Caki2 (cell line): Measurements from ENCODE around the gene GABRB3. TPM values are rescaled to one million over a fixed set of nuclear protein-coding genes. Genes with fewer than 3 reads are reported as not detected.

Source experiments
- DNase-seq: peaks from one replicate; pipeline ENCODE4 v3.0.0-alpha.2; 2015; ENCODE audit warnings: low read depth
- in situ Hi-C: cut with HindIII; loops from 2 replicates; pipeline ENCODE4 v1.10.0; 2016; ENCODE audit warnings: low sequenced_read_pairs, low pct_unique_long_range_greater_than_20kb, mixed read lengths
- total RNA-seq: library from RNA; depleted of rRNA; stranded (reverse); fragments of >200 nt; shearing (Covaris generic); gene quantifications from 2 replicates; pipeline ENCODE4 v1.2.3, GENCODE V29; 2014; ENCODE audit warnings: low replicate concordance; rRNA removed

Gene GABRB3
- total RNA-seq: 1.3 and 5.3 TPM in 2 replicates

DNA sequence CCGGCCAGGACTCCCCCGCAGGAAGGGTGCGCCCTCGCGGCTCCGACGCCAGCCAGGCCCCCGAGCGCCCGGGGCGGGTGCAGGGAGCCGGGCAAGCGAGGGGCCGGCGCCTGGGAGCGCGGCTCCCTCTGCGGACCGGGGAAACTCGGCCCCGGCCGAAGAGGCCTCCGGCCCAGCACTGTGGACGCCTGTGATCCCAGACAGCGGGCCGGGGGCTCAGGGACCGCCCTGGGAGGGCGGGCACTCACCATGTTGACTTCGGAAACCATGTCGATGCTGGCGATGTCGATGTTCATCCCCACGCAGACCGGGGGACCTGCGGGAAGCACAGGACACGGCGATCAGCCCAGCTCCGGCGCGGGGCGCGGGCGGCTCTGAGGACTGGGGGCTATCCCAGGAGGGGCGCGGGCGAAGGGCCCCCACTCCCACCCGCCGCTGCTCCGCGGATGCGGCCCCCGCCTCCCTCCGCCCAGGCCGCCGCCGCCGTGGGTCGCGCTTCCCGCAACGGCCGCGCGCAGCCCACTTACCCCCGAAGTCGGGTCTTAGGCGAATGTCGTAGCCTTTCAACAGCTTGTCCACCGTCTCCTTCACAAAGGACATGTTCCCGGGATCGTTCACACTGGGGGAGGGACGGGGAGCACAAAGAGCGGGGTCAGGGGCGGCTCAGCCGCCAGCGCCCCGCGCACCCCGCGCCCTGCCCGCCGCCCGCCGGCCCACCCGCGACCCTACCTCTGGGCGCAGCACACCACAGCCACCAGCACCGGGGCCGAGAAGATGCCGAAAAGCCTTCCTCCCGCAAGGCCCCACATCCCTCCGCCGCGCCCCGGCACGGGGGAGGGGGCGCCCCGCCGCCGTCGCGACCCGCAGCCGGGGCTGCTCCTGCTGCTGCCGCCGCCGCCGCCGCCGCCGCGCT lies at the start of gene GABRB3:
TSS of gene GABRB3 (minus strand) at position 913 of the 913 bp plus-strand sequence.
- in situ Hi-C loops: no loop called here
- DNase-seq: no peak

DNA sequence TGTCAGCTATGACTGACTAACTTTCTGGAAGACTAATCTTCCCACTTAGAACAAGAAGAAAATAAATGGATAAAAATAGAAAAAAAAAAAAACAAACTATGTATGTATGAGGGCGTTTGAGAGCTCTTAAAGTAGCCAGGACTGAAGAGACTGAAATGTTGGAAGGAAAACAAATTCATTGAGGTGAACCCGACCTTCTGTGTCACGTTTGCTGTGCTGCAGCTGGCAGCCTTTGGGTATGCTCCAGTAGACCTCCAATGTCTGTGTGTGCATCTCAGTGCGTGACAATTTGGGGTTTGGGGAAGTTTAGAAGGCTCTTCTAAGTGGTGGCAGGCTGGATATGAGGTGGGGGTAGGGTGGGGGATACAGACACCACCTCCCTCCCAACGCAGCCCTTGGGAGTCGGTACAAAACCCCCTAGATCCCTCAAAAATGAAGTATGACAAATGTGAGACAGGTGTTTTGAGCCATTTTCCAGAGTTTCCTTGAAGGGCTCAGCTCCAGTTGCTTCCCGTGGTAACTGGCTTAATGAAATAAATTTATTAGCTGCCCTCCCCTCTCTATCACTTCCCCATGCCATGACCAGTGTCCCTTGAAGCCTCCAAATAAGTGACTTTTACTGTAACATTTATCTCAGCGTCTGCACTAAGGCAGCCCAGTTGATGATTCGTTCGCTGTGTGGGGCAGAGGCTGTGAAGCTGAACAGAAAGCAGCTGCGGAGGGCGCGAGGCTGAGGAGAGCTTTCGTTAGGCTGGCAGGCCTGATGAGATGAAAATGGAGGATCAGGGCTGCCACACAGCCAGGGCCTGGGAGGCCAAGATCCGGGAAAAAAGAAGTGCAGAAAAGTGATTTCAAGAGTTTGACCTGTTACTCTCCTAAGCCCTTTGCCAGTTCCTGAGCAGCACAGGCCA lies 34.9 kb upstream of the GABRB3 start:
- in situ Hi-C loops: no loop called here
- no peak for DNase-seq

DNA sequence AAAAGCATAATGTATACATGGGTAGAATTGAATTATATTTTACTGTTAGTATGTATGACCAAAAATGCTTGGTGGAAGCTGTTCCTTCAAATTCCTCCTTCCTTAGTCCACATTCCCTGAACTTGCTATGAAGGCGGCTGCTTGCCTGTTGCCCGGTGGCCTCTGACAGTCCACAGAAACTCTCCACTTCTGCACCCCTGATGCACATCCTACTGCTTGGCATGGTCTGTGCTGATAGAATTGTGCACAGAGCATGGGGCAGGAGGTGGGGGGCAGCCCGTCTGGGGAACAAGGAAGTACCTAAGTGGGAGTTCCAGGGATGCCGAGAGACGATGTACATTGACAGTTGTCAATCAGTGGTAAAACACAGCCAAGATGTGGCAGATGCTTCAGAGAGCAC lies 33.7 kb upstream of the GABRB3 start:
- no peak for DNase-seq
- in situ Hi-C loops: no loop called here

DNA sequence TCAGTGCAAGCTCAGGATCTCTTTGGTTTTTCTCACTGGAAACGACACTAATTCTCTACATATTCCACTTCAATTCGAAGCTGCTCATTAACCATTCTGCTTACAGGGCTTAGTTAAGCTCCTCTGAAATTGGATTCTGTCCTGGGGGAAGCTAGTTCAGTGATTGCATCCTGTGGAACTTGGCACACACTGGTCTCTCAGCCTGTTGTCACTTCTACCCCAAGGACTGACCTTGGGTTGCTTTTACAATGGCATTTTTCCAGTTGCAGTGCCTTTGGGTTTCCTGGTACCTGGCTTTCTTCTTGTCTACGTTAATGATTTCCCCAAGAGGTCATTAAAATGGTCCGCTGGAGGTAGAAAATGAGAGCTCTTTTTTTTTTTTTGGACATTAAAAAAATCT lies 33.3 kb upstream of the GABRB3 start:
- in situ Hi-C loops: no loop called here
- no peak for DNase-seq

DNA sequence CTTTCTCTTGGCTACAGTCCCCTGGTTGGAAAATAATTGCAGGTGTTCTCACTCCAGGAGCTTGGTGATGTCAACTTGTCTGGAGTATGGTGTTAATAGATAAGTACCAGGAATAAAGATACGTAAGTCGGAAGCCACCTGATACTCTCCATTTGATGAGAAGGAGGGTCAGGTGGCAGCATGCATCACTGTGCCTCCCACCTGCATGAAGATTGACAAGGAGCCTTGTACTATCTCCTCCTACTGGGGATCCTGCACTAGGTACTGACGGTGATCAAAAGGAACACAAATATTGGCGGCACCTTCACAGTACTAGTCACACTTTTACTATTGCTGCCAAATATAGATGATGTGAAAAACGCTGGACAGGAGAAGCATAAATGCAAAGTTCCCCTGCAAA lies 32.6 kb upstream of the GABRB3 start:
- in situ Hi-C loops: no loop called here
- DNase-seq: no peak

DNA sequence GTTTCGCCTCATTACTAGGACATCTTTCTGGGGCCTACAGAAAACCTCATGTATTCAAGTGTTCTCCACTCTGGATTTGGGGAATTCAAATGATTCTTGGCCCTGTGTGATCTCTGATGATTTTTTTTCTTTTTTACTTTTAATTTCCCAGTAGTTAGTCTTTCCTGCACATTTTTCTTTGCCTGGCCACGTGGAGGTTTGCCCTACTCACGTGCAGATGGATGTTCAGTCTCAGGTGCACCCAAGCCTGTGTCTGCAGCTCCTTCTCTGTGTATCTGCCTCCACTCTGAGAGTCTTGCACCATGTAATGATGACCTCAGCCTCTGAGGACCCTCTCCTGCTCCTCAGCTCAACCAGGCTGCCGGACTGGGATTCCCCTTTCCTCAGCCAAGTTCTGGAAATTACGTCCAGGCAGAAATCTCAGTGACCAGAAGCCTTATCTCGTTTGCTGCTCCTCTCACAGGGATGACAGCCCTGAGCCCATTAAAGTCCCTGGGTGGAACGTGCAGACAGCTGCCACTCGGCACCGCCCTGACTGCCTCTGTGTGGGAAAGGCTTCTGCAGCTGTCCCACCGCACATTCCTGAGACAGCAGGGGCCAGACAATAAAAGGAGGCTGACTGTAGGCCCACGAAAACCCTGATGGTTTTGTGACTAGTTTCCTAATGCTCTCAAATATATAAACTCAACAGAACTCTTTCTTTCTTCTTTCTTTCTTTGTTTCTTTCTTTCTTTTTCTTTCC lies 31.4 kb upstream of the GABRB3 start:
- in situ Hi-C loops: no loop called here
- DNase-seq: no peak

DNA sequence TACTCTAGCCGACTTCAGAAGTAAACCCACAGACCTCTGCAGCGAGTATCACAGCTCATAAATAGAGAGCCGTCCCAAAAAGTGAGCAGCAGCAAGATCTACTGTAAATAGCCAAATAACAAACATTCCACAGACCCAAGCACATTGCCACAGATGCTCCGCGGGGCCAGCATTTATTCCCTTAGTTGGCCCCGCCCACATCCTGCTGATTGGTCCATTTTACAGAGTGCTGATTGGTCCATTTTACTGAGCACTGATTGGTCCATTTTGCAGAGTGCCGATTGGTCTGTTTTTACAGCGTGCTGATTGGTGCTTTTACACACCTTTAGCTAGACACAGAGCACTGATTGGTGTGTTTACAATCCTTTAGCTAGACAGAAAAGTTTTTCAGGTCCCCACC lies 17.3 kb upstream of the GABRB3 start:
- in situ Hi-C loops: no loop called here
- DNase-seq: no peak

DNA sequence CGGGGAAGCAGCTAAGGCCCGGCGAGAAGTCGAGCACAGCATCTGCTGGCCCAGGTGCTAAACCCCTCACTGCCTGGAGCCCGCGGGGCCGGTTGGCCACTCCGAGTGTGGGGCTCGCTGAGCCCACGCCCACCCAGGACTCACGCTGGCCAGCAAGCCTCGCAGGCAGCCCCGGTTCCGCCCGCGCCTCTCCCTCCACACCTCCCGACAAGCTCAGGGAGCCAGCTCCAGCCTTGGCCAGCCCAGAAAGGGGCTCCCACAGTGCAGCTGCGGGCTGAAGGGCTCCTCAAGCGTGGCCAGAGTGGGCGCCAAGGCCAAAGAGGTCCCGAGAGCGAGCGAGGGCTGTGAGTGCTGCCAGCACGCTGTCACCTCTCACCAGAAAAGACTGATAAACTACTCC lies 8.9 kb upstream of the GABRB3 start:
- in situ Hi-C loops: no loop called here
- DNase-seq: no peak

DNA sequence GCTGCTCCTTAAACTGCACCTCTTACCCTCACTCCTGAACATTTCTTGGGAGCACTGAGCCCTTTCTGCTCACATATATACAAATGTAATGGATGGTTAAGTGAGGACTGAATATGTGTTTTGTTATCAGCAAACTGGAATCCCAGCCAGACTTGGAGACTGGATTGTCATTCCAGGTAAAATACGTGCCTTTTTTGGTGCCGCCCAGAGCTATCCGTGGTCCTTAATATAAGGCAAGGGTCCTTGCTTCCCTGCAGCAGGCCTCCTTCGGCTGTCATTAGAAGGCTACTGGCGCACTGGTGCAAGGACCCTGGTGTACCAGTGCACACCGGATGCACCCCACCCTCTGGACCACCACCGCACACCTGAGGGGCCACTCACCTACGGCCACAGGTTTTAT lies 1.1 kb upstream of the GABRB3 start:
- DNase-seq: no peak
- in situ Hi-C loops: no loop called here

DNA sequence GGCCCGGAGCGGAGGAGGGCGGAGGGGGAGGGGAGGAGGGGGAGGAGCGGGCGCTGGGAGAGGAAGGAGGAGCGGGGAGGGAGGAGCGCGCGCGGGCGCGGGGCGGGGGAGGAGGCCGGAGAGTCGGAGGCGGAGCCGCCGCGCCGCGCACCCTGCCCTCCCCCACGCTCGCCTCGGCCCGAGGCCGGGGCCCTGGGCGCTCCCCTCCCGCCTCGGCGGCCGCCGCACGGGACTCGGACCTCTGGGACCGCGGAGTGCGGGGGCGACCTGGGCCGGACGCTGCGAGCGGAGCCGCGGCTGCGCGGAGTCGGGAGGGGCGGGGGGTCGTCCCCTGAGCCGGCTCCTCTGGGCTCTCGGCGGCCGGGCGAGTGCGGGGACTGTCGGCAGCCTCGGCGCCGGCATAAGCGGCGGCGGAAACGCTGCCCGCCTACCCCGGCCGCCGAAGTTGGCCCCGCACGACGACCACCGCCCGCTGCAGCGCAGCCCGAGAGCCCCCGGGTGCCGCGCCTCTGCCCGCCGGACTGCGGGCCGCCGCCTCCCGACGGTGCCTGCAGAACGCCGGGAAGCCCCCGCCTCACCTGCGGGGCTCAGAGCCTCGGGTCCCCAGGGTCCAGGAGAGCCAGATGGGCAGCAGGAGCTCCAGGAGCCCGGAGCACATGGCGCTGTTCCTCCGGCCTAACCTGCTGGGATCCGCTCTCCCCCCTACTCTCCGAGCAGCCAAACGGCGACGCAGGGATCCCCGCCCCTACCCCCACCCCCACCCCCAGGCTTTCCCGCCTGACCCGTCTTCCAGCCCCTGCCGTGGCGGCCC lies 406 bp upstream of the GABRB3 start:
- in situ Hi-C loops: no loop called here
- DNase-seq: peak; percentile 43

DNA sequence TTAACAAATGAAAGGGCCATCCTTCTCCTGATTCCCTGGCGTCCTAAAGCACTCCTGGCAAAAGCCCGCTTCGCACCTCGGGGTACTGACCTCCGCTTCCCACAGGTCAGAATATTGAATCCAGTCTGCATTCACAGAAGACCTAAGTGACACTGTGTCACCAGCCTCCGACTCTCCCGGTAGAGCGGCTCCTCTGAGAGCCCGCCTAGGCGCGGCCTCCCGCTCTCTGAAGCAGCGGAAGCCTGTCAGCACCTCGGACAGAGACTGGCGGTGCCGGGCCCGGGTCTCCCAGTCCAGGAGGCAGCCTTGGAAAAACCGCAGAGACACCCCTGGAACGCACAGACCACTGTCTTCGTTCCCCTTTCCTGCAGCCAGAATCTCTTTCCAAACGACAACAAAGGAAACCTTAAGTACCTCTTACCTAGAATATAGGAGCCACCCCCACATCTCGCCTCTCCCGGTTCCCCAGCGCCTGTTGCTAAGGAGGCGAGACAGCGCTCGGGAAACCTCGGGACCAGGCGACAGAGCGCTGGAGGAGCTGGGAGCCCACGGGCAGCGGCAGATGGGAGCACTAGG lies 1.2 kb downstream of the GABRB3 start:
- in situ Hi-C loops: no loop called here
- no peak for DNase-seq

DNA sequence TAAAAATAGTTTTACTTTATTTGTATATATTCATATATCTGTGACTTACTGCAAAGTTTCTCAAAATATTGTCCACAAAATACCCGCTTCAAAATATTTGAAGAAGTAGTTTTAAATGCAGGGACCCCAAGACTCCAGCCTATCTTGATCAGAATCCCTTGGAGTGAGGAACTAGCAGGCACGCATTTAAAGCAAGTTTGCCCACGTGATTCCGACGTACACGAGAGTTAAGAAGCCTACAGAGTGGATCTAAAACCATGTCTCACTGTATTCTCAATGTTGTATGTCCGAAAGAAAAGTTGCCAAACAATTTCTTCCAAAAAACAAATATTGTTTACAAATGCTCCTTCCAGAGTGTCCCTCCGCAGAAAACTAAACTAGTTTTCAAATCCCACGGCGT lies 1.7 kb downstream of the GABRB3 start:
- no peak for DNase-seq
- in situ Hi-C loops: no loop called here

DNA sequence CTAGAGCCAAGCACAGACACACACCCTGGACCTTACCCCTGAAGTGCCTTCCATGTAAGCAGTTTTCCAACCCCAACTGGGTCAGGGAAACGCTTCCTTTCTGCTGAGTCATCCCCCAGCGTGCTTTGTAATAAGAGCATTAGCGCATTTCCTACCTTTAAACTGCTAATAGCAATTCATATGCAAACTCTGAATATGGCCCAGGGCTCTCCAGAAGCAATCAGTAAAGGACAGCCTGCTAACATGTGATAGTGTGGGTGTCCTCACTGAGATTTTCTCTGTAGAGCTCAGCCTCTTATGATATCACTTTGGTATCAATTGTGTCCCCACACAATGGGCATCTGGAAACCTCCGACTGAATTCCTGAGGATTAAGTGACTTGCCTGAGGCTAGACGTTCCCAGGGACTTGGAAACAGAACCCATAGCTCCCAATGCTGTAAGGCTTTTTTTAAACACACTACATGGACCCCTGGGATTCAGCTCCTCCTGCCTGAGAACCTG lies 5.6 kb downstream of the GABRB3 start:
- in situ Hi-C loops: no loop called here
- DNase-seq: no peak

DNA sequence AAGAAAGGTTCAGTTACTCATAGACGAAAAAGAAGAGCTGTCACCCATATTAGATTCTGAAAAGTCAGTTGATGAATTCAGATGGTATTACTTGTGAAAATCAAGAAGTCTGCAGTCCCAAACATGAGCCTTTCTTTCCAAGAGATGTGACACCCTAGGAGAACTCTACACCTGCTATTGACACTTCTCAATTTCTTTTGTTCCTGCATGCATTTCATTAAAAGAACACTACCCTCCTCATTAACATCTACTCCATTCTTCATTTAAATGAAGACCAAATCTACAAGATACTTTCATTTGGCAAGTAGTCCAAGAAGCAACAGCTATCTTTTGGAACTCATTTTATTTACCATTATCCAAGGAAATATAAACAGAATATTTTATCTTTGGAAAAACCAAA lies 6.6 kb downstream of the GABRB3 start:
- no peak for DNase-seq
- in situ Hi-C loops: no loop called here

DNA sequence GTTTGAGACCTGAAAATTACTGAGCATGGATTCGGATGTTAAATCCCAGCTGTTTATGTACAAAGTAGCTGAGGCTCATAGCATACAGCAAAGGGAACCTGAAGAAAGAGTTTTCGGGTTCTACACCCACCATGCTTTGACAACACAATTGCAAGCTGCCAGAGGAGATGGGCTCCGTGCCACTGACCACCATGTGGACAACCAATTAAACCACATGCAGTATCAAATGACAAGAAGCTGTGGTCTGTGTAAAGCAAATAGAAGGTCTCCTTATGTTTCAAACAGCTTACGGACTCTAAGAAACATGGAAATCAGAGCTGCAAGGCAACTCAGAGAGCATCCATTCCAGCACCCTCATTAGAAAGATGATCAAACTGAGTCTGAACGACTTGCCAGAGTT lies 12.9 kb downstream of the GABRB3 start:
- in situ Hi-C loops: no loop called here
- no peak for DNase-seq

DNA sequence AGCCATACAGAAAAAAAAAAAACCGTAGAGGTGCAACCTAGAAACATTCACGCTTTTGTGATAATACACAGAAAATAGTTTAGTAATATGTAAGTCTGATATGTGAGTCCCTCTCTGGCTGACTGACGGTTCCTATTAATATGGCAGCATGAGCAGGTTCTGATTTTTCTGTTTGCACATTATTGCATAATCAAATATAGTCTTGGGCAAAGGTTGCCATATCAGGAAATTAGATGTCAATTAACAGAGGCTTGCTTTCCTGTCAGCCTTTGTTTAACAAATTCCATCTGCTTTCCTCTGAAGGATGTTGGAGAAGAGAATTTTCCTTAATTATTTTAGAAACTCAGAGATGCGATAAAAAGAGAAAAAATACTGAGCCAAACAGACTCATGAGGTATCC lies 14.8 kb downstream of the GABRB3 start:
- DNase-seq: no peak
- in situ Hi-C loops: no loop called here

DNA sequence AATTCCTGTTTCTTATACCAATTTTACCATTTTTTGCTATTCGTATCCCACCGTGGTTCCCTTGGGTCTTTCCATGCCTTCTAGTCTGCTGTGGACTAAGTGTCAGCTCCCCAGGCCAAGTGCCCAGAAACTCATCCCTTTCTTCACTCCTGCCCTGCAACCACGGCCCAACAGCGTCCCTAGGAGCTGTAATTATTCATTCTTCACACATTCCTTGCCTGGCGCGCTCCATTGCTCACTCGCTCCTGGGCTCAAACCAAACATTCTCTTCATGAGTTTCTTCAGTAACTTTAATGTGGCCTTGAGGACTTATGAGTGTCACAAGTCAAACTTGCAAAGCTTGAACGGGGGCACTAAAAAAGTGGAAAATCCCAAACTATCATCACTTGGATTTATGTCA lies 15.7 kb downstream of the GABRB3 start:
- peak; percentile 38 for DNase-seq
- in situ Hi-C loops: no loop called here
